ENCODE data around the gene PDE3A.

The PDE3A gene

DNA sequence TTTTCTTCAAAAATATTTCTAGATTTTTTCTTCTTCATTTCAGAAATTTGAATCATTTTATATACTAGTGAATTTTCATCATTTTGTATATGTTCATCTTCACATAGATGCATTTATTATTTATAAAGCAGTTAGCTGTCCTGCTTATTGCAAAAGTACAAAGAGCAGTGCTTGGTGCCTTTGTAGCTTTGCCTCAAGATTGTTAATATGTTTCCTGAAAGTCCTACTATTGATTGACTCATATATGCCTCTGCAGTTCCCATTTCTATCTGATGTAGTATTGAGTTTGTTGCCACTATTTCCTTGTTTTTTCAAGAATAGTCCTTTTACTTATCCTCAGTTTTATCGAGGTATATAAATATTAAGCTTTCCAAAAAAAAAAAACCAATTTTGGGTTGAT, 89.7 kb downstream of the PDE3A start:
- DNase-seq (ENCODE audit: low read depth): no peak

DNA sequence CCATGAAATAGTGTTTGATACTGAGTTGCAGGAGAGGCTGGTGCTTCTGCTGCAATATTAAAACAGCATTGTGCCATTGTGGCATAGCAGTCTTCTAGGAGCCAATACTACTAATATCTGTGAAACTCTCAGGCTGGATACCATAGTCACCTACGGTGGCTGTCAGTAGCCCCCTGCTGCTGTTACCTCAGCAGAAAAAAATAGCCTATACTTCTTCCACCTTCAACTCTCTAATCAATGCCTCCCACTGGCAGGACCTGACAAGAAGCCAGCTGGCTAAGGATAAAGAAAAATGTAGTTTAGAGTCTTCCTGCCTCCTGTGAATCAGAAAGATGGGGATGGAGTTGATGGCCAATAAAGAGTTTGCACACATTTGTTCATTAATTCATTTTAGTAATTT, 91.6 kb downstream of the PDE3A start:
- no peak for DNase-seq (ENCODE audit: low read depth)

DNA sequence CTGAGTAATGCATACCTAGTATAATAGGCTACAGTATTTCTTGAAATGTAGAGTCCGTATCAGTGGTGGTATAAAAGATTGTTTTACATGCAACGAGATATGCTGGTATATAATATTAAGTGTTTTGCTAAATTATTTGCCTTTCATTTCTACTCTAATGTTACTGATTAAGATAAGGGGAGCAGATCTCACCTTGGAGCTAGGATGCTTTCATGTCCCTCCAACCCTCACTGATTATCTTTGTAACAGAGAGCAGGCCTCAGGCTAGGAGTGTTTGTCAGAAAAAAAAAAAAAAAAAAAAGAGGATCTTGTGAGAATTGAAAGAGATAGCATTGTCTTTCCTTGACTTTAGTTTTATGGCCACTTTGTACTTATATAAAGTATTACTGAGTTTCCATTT, 92.6 kb downstream of the PDE3A start:
- no peak for DNase-seq (ENCODE audit: low read depth)

GRCh38 chr12:20463913-20464524, 95.7 kb downstream of the PDE3A start:
- DNase-seq (ENCODE audit: low read depth): no peak

DNA sequence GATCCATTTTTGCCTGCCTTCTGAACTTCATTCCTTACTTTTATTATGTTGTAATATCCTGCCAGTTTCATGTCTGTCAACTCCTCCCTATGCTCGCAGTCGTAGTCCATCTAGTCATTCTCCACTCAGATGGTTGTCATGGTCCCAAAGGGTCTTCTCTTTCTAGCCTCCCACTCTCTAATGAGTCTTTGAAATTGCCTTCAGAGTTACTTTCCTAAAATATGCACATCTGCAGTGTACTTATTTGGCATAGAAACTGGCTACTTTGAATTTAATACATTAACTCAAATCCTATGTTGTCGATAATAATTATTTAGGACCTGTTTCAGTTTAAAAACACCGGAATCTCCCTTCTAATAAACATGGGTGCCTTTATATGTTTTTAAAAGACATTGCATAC, 101.0 kb downstream of the PDE3A start:
- DNase-seq (ENCODE audit: low read depth): no peak

GRCh38 chr12:20469756-20470155, 101.4 kb downstream of the PDE3A start:
- DNase-seq (ENCODE audit: low read depth): no peak

DNA sequence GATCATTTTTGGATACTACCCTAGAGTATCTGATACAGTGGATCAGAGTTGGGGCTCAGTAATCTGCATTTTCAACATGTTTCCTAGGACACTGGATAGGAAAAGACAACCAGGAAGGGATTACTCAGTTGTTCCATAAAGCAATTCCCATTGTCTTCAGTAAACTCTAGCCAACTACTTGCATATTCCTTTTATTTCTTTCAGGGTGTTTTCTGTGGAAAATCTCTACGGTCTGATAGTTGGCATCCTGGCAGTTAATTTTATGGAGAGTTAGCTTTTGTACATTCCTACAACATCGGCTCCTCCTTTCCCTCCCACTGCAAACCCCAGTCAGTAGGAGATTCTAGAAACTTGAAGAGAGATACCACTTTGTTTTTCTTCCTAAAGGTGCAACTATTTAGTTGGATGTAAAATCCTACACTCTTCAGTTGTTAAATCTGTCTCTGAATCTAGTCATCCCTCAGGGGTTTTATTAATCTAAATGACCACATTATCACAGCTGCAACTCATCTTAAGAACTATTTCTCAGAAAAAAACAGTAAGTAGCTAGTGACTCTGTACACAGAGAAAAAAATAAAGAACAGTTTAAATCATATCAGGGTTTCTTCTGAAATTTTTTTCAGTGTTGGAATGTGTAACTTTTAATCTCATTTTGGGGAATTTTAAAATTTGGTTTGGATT, 103.9 kb downstream of the PDE3A start:
- DNase-seq (ENCODE audit: low read depth): no peak

GRCh38 chr12:20473133-20473532, 104.8 kb downstream of the PDE3A start:
- no peak for DNase-seq (ENCODE audit: low read depth)

DNA sequence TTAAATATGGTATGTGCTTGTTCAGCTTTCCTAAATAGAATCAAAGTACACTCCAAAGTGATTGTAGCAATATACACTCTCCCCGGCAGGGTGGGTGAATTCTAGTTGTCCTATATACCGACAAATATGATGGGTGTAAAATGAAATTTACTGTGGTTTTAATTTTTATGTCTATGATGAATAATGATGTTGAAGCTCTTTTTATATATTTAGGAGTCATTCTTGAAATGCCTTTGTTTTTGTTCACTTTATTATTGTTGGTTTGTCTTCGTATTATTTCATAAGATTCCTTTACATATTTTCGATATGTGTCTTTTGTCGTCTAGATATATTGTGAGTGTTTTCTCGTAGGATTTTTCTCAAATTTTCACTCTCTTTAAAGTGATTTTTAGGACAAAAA, 105.7 kb downstream of the PDE3A start:
- no peak for DNase-seq (ENCODE audit: low read depth)

GRCh38 chr12:20474443-20474842, 106.1 kb downstream of the PDE3A start:
- no peak for DNase-seq (ENCODE audit: low read depth)

- no peak for DNase-seq (ENCODE audit: low read depth)
Observed at GRCh38 chr12:20475542-20475941, 107.2 kb downstream of the PDE3A start.

DNA sequence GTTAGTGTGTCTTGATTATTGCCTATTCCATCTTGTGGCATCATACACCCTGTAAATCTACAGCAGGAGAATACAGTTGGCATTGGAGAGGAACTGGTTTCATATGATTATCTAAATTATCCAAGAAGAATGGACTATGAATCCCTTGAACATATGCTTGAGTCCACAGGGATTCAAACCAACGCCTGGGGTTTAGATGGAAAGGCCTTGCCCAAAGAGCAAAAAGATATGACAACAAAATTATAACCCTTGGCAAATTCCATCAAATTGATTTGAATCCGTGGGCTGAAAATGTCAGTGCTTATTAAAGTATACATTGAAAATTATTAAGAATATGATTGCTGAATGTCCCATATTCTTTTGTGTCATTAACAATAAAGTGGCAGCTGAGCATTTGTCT, 108.2 kb downstream of the PDE3A start:
- no peak for DNase-seq (ENCODE audit: low read depth)

DNA sequence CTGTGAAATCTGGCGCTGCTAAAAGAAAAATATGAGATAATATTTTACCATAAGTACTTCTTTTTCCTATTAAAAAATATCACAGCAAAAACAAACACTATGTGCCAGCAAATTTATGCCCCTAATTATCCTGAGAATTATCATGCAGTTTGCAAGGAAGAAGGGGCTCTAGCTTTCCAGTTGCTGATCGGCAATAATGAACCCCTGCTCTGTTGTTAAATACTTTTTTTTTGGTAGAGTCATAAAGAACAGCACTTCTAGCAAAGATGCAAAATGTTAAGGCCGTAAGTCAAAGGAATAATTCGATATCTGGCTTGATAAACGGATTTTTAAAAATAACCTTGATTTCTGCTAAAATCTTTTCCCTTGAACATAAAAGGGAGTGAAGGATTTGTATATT, 108.9 kb downstream of the PDE3A start:
- DNase-seq (ENCODE audit: low read depth): no peak

DNA sequence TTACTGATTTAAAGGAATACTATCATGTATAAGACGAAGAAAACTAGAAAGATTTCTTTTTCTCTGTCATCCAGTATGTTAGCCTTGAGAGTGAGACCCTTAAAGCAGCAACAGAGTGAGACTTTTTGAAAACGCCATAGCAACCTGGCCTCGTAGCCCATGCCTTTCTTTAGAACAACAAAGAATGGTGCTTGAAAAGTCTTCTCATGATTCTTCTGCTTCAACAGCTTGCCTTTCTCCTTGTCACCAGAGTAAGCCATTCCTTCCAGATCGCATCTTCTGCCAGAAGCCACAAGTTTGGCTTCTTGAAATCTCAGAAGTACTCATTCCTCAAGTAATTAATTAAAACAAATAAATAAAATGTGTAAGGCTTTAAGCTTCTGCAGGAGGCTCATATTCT, 109.3 kb downstream of the PDE3A start:
- DNase-seq (ENCODE audit: low read depth): no peak

DNA sequence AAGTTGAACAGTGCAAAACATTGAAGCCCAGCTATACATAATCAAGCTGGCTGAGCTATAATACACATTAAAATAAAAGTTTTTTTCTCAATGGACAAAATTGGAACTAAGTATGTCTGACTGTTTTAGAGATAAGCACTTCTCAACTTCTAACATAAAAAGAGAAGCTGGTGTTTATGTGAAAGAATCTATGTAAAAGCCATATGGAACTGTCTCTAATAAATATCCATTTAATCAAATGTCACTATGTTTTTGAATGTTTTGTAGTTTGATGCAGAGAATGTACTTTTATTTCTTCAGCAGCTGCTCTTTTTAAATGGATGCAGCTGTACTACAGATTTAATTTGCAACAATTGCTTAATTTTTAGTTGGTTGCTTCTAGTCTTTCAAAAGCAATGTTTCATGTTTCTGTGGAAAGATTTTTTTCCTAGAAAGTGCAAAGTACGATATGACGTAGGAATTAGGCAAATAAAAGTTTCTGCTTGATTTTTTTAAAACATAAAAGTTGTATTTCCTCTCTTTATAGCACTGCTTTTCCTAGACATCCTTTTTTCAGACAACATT, 114.2 kb downstream of the PDE3A start:
- peak; percentile 61 for DNase-seq (ENCODE audit: low read depth)

GRCh38 chr12:20483776-20484175, 115.4 kb downstream of the PDE3A start:
- DNase-seq (ENCODE audit: low read depth): no peak

GRCh38 chr12:20486233-20486632, 117.9 kb downstream of the PDE3A start:
- DNase-seq (ENCODE audit: low read depth): peak; percentile 56

GRCh38 chr12:20487519-20487918, 119.2 kb downstream of the PDE3A start:
- peak; percentile 91 for DNase-seq (ENCODE audit: low read depth)

DNA sequence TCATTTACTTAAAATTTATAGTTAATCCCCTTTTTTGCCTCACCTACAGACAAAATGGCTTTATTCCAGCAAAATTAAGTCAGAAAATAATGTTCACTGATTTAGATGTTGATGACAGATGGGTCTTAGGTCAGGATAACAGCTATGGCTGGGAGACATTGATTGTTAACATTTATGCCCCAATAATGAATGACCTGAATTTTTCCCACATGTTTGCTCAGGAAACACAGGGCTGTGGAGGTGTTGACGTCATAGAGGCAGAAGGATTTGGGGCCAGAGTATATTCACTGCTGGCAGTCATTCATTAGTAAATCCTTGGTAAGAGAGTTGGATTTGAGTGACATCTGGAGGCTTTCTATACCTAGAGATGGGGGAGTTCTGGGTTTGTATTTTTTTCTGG, 121.3 kb downstream of the PDE3A start:
- DNase-seq (ENCODE audit: low read depth): no peak

GRCh38 chr12:20490213-20490612, 121.9 kb downstream of the PDE3A start:
- peak; percentile 59 for DNase-seq (ENCODE audit: low read depth)

GRCh38 chr12:20491290-20491689, 123.0 kb downstream of the PDE3A start:
- DNase-seq (ENCODE audit: low read depth): no peak

DNA sequence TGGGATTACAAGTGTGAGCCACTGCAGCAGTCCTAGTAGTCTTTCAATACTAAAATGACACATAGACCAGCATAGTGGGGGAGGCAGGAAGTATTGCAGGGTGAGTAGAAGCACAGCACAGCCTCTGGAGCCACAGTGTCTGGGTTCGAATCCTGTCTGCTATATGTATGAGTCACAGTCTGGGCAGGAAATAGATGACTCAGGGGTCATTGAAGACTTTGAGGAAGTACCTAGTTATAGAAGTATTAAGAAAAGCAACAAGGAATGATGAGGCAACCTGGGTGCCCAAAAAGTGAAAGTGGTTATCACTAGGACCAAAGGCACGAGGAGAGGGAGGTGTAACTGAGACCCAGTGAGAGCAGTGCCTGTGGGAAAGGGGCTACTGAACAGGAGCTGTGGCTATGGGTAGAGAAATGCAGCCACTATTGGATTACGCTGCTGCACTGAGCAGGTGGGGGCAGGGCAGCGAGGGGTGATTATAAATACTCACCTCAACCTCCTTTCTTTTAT, 124.0 kb downstream of the PDE3A start:
- no peak for DNase-seq (ENCODE audit: low read depth)

GRCh38 chr12:20493934-20494333, 125.6 kb downstream of the PDE3A start:
- DNase-seq (ENCODE audit: low read depth): no peak

DNA sequence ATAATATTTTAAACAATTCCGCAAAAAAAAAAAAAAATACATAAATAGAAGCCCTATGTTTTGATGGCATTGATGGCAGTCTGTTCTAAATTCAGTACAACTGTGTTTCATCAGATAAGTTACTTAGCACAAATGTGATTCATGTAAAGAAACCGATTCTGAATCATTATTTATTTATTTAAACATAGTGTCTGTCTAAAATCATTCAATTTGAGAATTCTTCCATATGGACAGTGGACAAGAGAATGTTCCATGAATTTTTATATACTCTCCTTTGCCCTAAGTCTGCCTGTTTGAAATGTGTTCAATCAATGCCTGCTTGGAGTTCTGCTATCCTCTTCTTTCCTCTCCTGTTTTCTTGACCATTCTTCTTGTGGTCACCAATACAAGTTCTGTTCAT, 126.5 kb downstream of the PDE3A start:
- no peak for DNase-seq (ENCODE audit: low read depth)
